Endothelial cell of umbilical vein (primary cell): ENCODE measurements around the gene PYGO2. TPM values are rescaled to one million over a fixed set of nuclear protein-coding genes. Genes with fewer than 3 reads are reported as not detected.

Experiments used
- BruUV-seq: library from RNA; stranded (reverse); fragments of 400-500 nt; replicated peaks from 2 replicates; lab custom pipeline; 2021; lab: Mats Ljungman, UMichigan
- CTCF ChIA-PET: fragments of 300-600, 350-600 bp; sonication (Branson Sonifier 250); formaldehyde crosslinking; loops from one replicate; lab custom pipeline; 2021; ENCODE audit warnings: antibody characterized with exemption, inconsistent platforms; lab: Charles Lee
- POLR2A ChIA-PET: fragments of 300-600, 350-600 bp; sonication (Branson Sonifier 250); formaldehyde crosslinking; loops from one replicate; lab custom pipeline; 2021; ENCODE audit warnings: antibody characterized with exemption, inconsistent platforms; lab: Charles Lee
- DNase-seq: peaks from one replicate; pipeline ENCODE4 v3.0.0-alpha.2; 2011; ENCODE audit warnings: low read depth, low spot score
- FAIRE-seq: peaks from 2 replicates; lab custom pipeline; 2011; peaks lifted over from hg19 to GRCh38; lab: Jason Lieb, UNC
- H2AFZ ChIP-seq: 2 replicates; pipeline ENCODE4 v1.6.0; 2012; ENCODE audit warnings: low read depth, low read length, control low read depth, inconsistent platforms
- H3K27ac ChIP-seq: 2 replicates; pipeline ENCODE4 v1.5.1; 2011; ENCODE audit warnings: low read depth, mild to moderate bottlenecking, control low read depth, low read length, moderate library complexity; ENCODE audit not compliant: insufficient read depth
- H3K27me3 ChIP-seq, 2 experiments: 2 replicates each; pipeline versions ENCODE4 v1.6.0 to v1.6.1; 2011; ENCODE audit warnings: low read length in 2 of 2, mixed read lengths in 1 of 2; ENCODE audit not compliant: control insufficient read depth in 2 of 2, insufficient read depth in 2 of 2
- H3K36me3 ChIP-seq, 2 experiments: 2 replicates in 1 of 2; 3 replicates in 1 of 2; pipeline ENCODE4 v1.5.1; 2011; ENCODE audit warnings: low read length in 2 of 2, mild to moderate bottlenecking in 1 of 2, moderate library complexity in 1 of 2; ENCODE audit not compliant: control insufficient read depth in 2 of 2, insufficient read depth in 2 of 2; ENCODE audit errors: extremely low read depth in 1 of 2
- H3K4me1 ChIP-seq: 3 replicates; pipeline ENCODE4 v1.5.1; 2011; ENCODE audit warnings: mild to moderate bottlenecking, low read length; ENCODE audit not compliant: control insufficient read depth, insufficient read depth; ENCODE audit errors: extremely low read depth
- H3K4me2 ChIP-seq: 2 replicates; pipeline ENCODE4 v1.6.1; 2011; ENCODE audit warnings: low read length, control low read depth, mixed read lengths; ENCODE audit not compliant: insufficient read depth
- H3K4me3 ChIP-seq, 3 experiments: fragments of 200-600 bp in 1 of 3; sonication (generic), shearing (Covaris generic) in 1 of 3; replicated peaks in 1 of 3; 2 replicates each; pipeline ENCODE4 v1.5.1; 2011 to 2016; ENCODE audit warnings: control low read depth in 3 of 3, low read length in 3 of 3, mild to moderate bottlenecking in 2 of 3, inconsistent platforms in 1 of 3, low read depth in 1 of 3, moderate library complexity in 1 of 3; ENCODE audit not compliant: insufficient read depth in 1 of 3
- H3K79me2 ChIP-seq: 2 replicates; pipeline ENCODE4 v1.6.0; 2012; ENCODE audit warnings: low read length, inconsistent platforms; ENCODE audit not compliant: control insufficient read depth, insufficient read depth
- H3K9ac ChIP-seq: replicated peaks from 2 replicates; pipeline ENCODE3; 2011; ENCODE audit warnings: low read length, control low read depth; ENCODE audit not compliant: insufficient read depth; ENCODE audit errors: extremely low read depth
- H3K9me1 ChIP-seq: replicated peaks from 3 replicates; pipeline ENCODE4 v1.6.0; 2011; ENCODE audit warnings: mild to moderate bottlenecking, low read length; ENCODE audit not compliant: control insufficient read depth, insufficient read depth; ENCODE audit errors: extremely low read depth
- H3K9me3 ChIP-seq: replicated peaks from 2 replicates; pipeline ENCODE4 v1.5.1; 2012; ENCODE audit warnings: low read length, inconsistent platforms; ENCODE audit not compliant: control insufficient read depth, insufficient read depth
- H4K20me1 ChIP-seq: replicated peaks from 2 replicates; pipeline ENCODE3; 2011; ENCODE audit warnings: mild to moderate bottlenecking, low read length; ENCODE audit not compliant: control insufficient read depth, insufficient read depth; ENCODE audit errors: extremely low read depth
- CTCF ChIP-seq, 2 donors: IDR thresholded peaks; 1 replicate in 1 of 2; 2 replicates in 1 of 2; pipeline ENCODE4 v1.5.1; 2011; ENCODE audit warnings: low read length in 2 of 2, mild to moderate bottlenecking in 2 of 2, moderate library complexity in 2 of 2, control low read depth in 1 of 2, inconsistent platforms in 1 of 2, low read depth in 1 of 2; ENCODE audit not compliant: insufficient read depth in 1 of 2; ENCODE audit errors: extremely low read depth in 1 of 2
- EZH2 ChIP-seq: IDR thresholded peaks from 2 replicates; pipeline ENCODE4 v1.6.1; 2012; ENCODE audit warnings: borderline replicate concordance, low read depth, mild to moderate bottlenecking, moderate library complexity, low read length, inconsistent platforms; ENCODE audit not compliant: severe bottlenecking
- FOS ChIP-seq: IDR thresholded peaks from 2 replicates; pipeline ENCODE4 v1.6.1; 2011; ENCODE audit warnings: mild to moderate bottlenecking, low read length, moderate library complexity, borderline replicate concordance; ENCODE audit not compliant: insufficient read depth
- GATA2 ChIP-seq: IDR thresholded peaks from 2 replicates; pipeline ENCODE4 v1.7.0; 2011; ENCODE audit warnings: low read depth, mild to moderate bottlenecking, moderate library complexity, mixed read lengths, low read length; ENCODE audit not compliant: insufficient read length, insufficient read depth
- JUN ChIP-seq: IDR thresholded peaks from 2 replicates; pipeline ENCODE4 v1.6.1; 2011; ENCODE audit warnings: borderline replicate concordance, low read depth; ENCODE audit not compliant: insufficient read length, insufficient read depth
- MAX ChIP-seq: IDR thresholded peaks from 2 replicates; pipeline ENCODE4 v1.6.1; 2011; ENCODE audit not compliant: insufficient read depth, insufficient read length
- MYC ChIP-seq: IDR thresholded peaks from one replicate; pipeline ENCODE4 v1.6.1; 2011; ENCODE audit warnings: mild to moderate bottlenecking, low read depth, low read length
- POLR2A ChIP-seq: IDR thresholded peaks from 2 replicates; pipeline ENCODE4 v1.6.1; 2012; ENCODE audit warnings: low read depth, mild to moderate bottlenecking, control low read depth, low read length
- POLR2AphosphoS5 ChIP-seq: IDR thresholded peaks from 2 replicates; pipeline ENCODE4 v1.6.1; 2012; ENCODE audit warnings: low read depth, mild to moderate bottlenecking, control low read depth, low read length, moderate library complexity; ENCODE audit not compliant: insufficient read depth
- dilution Hi-C: fragments of 300-500 bp; cut with MboI; formaldehyde crosslinking; loops from one replicate; pipeline ENCODE4 v1.15.0; 2019; ENCODE audit warnings: low sequenced_read_pairs; ENCODE audit not compliant: extremely low pct_ligation_motif_present
- intact Hi-C: fragments of 100-400 bp; cut with micrococcal nuclease; formaldehyde crosslinking; loops from one replicate; pipeline ENCODE4 v1.10.0; 2022
- polyA plus RNA-seq, 4 experiments: library from polyadenylated mRNA; depleted of rRNA in 3 of 4; stranded (reverse) in 3 of 4; unstranded in 1 of 4; fragments of >200 nt; gene quantifications; 2 replicates each; pipeline versions ENCODE4 v1.2.1 to v1.2.3, GENCODE V29; 2011 to 2012; ENCODE audit warnings: missing spikeins in 1 of 4
- total RNA-seq: library from RNA; stranded (reverse); gene quantifications from 2 replicates; pipeline ENCODE4 v1.2.3, GENCODE V29; 2021

PYGO2 gene
- total and polyA plus RNA-seq, 2 donors (not counting 3 experiments of a cell fraction or from before 2014, with no cell fraction given), result 19.3 to 21.5 TPM

GRCh38 chr1:154982341-154982740 lies 20.8 kb upstream of the PYGO2 start:
- TF ChIP-seq POLR2AphosphoS5 (no peak), GATA2 (no peak), JUN (no peak)
- no peaks in the 10 kb centered on the region for H3K9me3 ChIP-seq
- H3K4me3 ChIP-seq, result peak overlapping the region in 1 of 3 experiments; percentile 58
- CTCF ChIA-PET, result interaction anchor here (1.4 kb wide), 1 partner anchor 46 kb away, joined by 3 read pairs; the partner anchor contains the start of gene PMVK
- peak overlapping the region; percentile 46 for H3K9ac ChIP-seq
- peaks cover 29% of the 10 kb centered on the region for H3K79me2 ChIP-seq
- peak overlapping the region; percentile 79 for H3K4me2 ChIP-seq
- intact Hi-C loops, result no loop called here
- POLR2A ChIA-PET, result interaction anchor here (1.4 to 1.7 kb wide), 2 partner anchors 9 to 12 kb away, joined by 4 read pairs; partner anchors contain the start of gene SHC1
- no peak for DNase-seq
- no peaks in the 10 kb centered on the region for H4K20me1 ChIP-seq
- H2AFZ ChIP-seq, result peak overlapping the region; percentile 61
- TSS peak; percentile 89 for BruUV-seq
- no peak overlapping the region for H3K27ac ChIP-seq
- H3K27me3 ChIP-seq, result no peaks in the 10 kb centered on the region
- peaks cover 0 to 3% of the 10 kb centered on the region in 2 experiments for H3K36me3 ChIP-seq
- H3K4me1 ChIP-seq, result peaks cover 11% of the 10 kb centered on the region
- no peak for FAIRE-seq
- dilution Hi-C loops, result no loop called here
- H3K9me1 ChIP-seq, result no peaks in the 10 kb centered on the region

- H3K9me3 ChIP-seq, result no peaks in the 10 kb centered on the region
- H3K27me3 ChIP-seq, result no peaks in the 10 kb centered on the region
- dilution Hi-C loops (no loop called here), intact Hi-C loops (loop anchor here (10.0 kb wide), 1 partner anchor 494 kb away; no protein-coding TSS in a partner anchor)
- no peak overlapping the region for H3K4me2 ChIP-seq
- no peak overlapping the region for H2AFZ ChIP-seq
- FAIRE-seq (no peak), DNase-seq (no peak)
- H3K27ac ChIP-seq, result no peak overlapping the region
- no peaks in the 10 kb centered on the region for H4K20me1 ChIP-seq
- no peak overlapping the region for H3K9ac ChIP-seq
- ChIA-PET CTCF (interaction anchor here (1.3 to 2.2 kb wide), 2 partner anchors 10 to 23 kb away, joined by 4 to 7 read pairs; partner anchors contain the start of gene PBXIP1), POLR2A (no interaction called here)
- peaks cover 41% of the 10 kb centered on the region for H3K79me2 ChIP-seq
- TF ChIP-seq POLR2A (no peak), EZH2 (no peak), MYC (no peak), FOS (no peak), GATA2 (no peak), POLR2AphosphoS5 (no peak), JUN (no peak), MAX (no peak), CTCF (IDR thresholded peaks at IDR 0.05; ENCODE audit: extremely low read depth in 1 of 2, insufficient read depth in 1 of 2, low read depth in 1 of 2, low read length in 2 of 2) (no peak)
- no peaks in the 10 kb centered on the region for H3K36me3 ChIP-seq
- BruUV-seq, result no TSS peak
- H3K4me1 ChIP-seq, result peaks cover 13% of the 10 kb centered on the region
- no peak overlapping the region for H3K4me3 ChIP-seq
- H3K9me1 ChIP-seq, result no peaks in the 10 kb centered on the region
Measured at GRCh38 chr1:154978360-154978759, 16.8 kb upstream of the PYGO2 start.
